GM19372 (cell line): ENCODE results near the gene DHRS12.

ENCODE experiments used
- ATAC-seq: cut with Tn5 transposase; IDR thresholded peaks from one replicate; pipeline ENCODE4 v1.9.1; 2021; ENCODE audit warnings: mild to moderate bottlenecking, low read depth, moderate library complexity; ENCODE audit not compliant: unreplicated experiment

Gene DHRS12

GRCh38 chr13:51811920-51812451 lies 8.0 kb upstream of the DHRS12 start:
- ATAC-seq = no peak

GRCh38 chr13:51811046-51811445 lies 7.1 kb upstream of the DHRS12 start:
- ATAC-seq = no peak

GRCh38 chr13:51808811-51809210 lies 4.8 kb upstream of the DHRS12 start:
- ATAC-seq = no peak

DNA sequence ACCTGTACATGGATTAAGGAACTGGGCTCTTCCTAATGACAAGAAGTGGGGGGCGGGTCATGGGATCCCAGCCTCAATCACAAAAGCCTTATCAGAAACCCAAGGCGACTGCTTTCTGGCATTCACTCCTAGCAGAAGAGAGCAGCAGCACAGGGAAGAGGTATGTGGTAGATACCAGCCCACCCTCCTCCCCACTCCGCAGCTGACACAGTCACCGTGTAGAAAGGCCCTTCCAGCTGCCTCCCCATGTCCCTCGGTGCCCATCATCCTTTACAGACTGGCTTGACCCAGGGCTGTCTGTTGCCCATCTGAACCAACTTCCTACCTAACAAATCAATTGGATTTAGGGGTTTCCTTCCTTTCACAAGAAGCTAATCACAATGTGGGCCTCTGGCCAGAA lies 3.1 kb upstream of the DHRS12 start:
- ATAC-seq = no peak

DNA sequence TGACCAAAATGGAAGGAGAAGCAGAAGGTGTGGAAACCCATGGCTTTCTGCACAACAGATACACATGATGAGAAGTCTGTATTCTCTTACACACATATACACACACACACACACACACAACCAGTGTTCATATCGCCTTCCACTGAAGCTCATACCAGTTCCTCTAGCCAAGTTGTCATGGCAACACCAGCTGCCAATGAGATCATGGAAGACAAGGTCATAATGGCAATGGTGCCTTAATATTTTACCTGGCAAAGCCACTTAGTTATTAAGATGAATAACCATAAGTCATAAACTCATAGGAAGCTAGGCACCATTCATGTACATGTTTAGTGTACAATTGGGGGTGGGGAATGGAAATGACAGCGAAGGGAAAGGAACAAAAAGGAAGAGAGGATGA lies 2.6 kb upstream of the DHRS12 start:
- no peak for ATAC-seq

DNA sequence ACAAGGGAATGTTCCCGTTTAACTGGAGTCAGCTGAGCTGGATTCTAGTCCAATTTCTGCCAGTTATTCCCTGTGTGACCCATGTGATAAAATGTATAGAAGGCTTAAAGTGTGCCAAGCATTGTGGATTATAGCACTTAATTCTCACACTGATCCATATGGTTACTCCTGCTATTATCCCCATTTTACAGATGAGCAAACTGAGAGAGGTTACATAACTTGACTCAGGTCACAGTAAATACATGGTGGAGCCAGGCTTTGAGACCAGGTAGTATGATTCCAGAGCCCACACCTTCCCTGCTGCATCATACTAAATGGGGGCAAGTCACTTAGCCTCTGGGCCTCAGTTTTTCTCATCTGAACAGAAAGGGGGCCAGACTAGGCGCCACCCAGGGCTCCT lies 2.0 kb upstream of the DHRS12 start:
- no peak for ATAC-seq

GRCh38 chr13:51805313-51805712 lies 1.4 kb upstream of the DHRS12 start:
- ATAC-seq = no peak

DNA sequence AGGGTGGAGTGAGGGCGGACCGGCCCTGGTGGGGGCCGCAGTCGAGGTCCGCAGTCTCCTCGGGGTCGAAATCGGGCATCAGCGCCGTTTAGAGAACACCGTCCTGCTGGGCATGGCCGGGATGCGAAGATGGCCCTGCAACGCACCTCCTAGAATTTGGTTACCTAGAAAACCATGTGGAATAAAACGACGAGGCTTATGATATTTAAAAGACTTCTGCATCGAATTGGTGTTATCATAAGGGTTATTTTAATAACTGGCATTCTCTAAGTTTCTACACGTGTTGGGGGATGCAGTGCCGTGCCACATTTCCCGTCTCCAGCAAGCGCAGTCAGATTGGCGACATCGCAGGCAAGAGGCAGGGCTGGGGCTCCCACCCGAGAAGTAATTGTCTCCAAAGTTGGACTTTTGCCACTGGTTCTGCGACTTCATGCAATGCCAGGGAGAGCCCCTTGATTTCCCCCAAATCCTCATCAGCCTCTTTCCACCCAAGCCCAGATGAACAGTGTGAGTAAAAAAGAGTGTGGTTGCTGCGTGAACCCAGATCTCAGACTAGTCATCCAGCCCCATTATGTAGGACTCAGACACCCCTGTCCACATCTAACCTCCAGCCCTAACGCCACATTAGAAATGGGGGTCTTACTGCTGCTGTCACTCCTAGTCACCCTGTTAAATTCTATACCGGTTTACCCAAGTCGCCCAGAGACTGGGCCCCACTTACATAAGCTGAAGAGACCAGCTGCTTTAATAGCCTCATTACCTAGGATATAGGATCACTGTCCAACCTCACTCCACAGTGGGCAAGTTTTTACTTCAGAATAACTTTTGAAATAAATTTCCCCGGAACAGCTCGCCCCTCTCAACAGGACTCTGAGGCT lies 571 bp upstream of the DHRS12 start:
- ATAC-seq = no peak

DNA sequence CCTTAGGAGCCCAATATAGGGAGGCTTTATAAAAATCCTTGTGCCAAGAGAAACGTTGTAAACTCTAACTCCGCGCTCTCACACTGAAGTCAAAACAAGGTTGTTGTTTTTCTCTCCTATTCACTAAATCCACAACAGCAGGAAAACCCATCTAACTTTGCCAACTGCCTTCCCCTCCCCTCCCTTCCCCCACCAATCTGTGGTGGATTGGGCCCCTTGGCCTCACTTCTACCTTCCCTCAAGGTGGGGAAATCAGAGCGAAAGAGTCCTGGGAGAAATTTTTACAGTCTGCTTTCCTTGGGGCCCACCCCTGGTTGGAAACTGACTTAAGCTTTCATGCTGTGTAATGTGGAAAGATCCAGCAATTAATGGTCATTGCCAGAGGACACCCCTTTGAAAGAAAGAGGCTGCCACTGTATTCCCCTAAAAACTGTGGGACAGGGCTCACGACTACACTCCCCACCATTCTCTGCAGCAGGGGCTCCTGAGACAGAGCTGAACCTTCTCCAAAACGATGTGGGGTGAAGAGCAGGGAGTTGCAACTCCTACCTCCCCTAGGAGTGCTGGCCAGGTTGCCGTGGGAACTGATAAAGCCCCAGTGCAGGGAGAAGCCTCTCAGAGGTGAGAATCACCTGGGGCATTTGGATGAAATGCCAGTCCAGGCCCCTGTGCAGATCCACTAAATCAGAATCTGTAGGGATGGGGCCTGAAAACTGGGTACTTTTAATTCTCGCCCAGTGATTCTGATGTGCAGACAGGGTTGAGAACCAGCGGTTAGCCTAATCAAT lies 1.1 kb downstream of the DHRS12 start:
- ATAC-seq = no peak

DNA sequence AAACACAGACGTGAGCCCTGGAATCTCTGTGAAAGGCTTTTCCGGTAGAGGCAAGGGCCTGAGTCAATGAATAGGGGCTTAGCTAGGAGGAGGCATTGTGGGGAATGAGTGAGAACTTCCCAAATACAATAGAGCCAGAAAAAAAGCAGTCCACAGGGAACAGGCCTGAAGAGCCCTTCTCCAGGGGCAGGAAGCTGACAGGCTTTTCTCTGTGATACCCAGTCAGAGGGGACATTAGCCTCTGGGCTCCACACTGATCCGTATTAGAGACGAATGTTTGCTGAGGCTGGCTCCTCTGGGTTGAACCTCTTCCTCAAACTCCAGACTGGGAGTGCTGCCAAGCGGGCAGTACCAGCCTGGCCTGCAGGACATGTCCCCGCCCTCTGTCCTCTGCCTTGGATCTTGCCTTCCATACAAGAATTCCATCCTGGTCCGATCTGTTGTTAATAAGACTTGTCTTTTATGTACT lies 2.3 kb downstream of the DHRS12 start:
- ATAC-seq = no peak

DNA sequence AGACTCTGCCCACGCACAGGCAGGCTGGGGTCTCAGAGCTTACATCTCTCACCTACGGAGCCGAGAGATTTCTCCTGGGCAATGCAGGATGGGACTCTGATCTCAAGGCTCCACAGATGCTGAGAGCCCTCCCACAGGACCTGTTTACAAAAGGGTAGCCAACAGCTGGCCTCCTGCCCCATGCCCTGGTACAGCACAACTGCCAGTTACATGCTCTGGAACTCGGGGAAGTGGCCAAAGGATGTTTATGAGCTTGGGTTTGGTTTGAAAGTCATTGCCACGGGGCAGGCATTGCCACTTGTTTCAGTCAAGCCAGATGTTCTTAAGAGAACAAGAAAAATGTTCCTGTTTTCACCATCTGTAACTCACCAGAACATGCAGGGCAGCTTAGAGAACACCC lies 3.5 kb downstream of the DHRS12 start:
- ATAC-seq = no peak

- no peak for ATAC-seq
These were observed 4.7 kb downstream of the DHRS12 start for GRCh38 chr13:51799261-51799660.

GRCh38 chr13:51797664-51798488 lies 6.1 kb downstream of the DHRS12 start:
- no peak for ATAC-seq

- no peak for ATAC-seq
These were observed 7.4 kb downstream of the DHRS12 start for GRCh38 chr13:51796546-51796945.

- ATAC-seq = no peak
These were observed 8.5 kb downstream of the DHRS12 start for GRCh38 chr13:51795419-51795818.

DNA sequence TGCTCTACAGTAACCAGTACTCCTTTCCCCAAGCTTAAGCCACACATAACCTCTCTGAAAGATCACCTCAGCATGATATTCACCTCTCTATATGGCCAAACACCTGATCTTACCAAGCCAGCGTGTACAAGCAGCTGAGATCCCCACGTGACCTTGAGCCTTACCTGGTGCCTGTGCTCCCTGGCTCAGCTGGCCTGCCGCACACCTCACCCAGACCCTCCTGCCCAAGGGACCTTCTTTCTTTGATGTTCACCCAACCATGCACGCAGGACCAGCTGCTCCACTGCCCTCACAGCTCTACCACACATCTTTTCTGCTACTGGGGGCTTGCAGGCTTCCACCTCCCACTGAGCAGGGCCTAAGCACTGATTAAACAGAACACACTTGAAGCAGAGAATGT lies 9.0 kb downstream of the DHRS12 start:
- ATAC-seq = no peak

DNA sequence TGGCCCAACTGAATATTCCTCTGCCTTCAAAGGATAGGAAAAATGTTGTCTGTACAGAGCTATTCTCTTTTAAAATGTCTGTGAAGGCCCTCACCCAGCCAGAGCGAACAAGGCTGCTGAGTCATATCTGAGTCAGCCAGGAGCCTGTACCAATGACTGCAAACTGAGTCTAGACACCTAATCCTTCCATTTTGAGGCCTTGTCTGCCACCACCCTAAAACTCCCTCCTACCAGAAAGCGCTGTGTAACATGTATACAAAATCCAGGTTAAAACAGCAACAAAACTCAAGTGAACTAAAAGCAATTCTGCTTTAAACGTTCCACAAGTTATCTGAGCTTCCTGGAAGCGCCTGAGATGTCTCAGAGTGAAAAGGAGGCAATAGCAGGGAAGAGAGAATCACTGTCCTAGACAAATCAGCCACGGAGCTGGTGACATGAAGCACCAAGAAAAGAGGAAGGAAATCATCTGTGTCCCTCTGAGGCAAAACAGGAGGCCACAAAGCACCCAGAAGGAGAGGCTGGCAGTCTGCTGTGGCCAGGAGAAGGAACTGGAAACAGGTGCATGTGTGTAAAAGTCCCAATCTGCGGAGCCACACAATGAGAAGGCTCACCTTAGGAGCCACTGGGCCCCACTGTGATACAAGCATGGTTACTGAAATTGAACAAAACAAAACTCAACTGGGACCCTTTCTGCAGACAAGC lies 10.2 kb downstream of the DHRS12 start:
- no peak for ATAC-seq

DNA sequence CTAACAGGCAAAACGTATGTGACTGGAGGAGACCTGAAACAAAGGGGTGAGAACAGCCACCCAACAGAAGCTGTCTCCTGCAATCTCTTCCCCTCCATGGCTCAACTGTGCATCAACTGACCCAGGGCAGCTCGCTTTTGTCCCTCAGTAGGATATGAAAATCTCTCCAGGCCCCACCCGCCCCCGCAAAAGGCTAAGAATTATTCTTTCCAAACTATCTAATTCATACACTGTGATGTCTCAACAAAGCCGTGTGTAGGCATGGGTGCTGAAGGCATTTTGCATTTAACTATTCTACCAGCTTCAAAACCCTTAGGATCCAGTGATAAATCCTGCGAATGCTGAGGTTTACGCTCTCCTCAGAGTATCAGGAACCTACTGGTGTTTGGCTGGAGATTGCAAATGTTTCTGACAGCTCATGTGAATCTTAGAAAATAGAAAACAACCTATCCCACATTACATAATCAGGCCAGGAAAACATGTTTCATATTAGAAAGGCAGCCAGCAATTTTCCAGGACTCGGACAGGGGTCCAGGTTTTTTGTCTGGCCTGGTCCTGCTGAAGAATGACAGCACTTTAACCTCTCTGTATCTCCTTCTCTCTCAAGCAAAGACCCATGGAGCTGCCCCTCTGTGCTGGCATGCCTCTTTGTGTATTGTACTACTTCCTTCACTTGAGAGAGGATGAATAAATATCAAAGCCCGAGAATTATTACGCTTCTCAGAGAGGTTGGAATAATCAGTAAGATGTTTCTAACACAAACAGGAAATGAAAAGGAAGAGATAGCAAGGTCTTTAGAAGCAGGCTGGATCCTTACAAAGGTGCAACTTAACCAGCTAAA lies 17.3 kb downstream of the DHRS12 start:
- ATAC-seq = no peak
